Neural cell (in vitro differentiated cells): ENCODE results near the gene GOT1.

ENCODE experiments used
- EP300 ChIP-seq: fragments of 450-650 bp; conservative IDR thresholded peaks from 2 replicates; pipeline ENCODE4 v1.6.1; 2014; ENCODE audit warnings: antibody characterized with exemption, mild to moderate bottlenecking, moderate library complexity; ENCODE audit not compliant: poor library complexity, severe bottlenecking
- EZH2 ChIP-seq: fragments of 200-600, 300-800 bp; shearing (Covaris generic), sonication (generic); IDR thresholded peaks from 2 replicates; pipeline ENCODE4 v1.6.1; 2014; ENCODE audit warnings: antibody characterized with exemption, low read length, borderline replicate concordance, mild to moderate bottlenecking; ENCODE audit not compliant: insufficient read depth, poor library complexity, severe bottlenecking
- POLR2AphosphoS5 ChIP-seq: IDR thresholded peaks from 2 replicates; pipeline ENCODE4 v1.6.1; 2012
- RAD21 ChIP-seq: fragments of 450-650 bp; conservative IDR thresholded peaks from 2 replicates; pipeline ENCODE4 v1.6.1; 2014; ENCODE audit warnings: antibody characterized with exemption, mild to moderate bottlenecking, moderate library complexity
- SMC3 ChIP-seq: fragments of 450-650 bp; conservative IDR thresholded peaks from 2 replicates; pipeline ENCODE4 v1.6.1; 2014; ENCODE audit warnings: antibody characterized with exemption, mild to moderate bottlenecking, moderate library complexity; ENCODE audit not compliant: poor library complexity
- TF ChIP-seq, protein P1 (sequence below): fragments of 450-650 bp; IDR thresholded peaks from 2 replicates; pipeline ENCODE4 v1.5.1; 2014; ENCODE audit warnings: antibody characterized with exemption, mild to moderate bottlenecking, moderate library complexity; ENCODE audit not compliant: poor library complexity, severe bottlenecking

DNA sequence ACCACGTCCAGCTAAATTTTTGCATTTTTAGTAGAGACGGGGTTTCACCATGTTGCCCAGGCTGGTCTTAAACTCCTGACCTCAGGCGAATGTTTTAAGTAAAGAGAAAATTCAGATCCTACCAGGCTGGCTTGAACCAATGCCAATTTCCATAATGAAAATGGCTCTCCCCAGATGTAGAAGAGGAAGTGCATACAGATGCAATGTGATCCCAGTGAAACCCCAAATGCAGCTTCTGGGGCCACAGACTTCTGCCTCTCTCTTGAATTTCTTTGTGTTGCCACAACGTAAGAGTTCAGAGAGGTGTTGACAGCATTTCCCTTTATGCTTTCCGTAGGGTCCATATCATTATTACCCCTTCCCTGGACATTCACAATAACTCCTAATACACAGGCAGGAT, 29.6 kb upstream of the GOT1 start:
- TF ChIP-seq, protein P1, sequence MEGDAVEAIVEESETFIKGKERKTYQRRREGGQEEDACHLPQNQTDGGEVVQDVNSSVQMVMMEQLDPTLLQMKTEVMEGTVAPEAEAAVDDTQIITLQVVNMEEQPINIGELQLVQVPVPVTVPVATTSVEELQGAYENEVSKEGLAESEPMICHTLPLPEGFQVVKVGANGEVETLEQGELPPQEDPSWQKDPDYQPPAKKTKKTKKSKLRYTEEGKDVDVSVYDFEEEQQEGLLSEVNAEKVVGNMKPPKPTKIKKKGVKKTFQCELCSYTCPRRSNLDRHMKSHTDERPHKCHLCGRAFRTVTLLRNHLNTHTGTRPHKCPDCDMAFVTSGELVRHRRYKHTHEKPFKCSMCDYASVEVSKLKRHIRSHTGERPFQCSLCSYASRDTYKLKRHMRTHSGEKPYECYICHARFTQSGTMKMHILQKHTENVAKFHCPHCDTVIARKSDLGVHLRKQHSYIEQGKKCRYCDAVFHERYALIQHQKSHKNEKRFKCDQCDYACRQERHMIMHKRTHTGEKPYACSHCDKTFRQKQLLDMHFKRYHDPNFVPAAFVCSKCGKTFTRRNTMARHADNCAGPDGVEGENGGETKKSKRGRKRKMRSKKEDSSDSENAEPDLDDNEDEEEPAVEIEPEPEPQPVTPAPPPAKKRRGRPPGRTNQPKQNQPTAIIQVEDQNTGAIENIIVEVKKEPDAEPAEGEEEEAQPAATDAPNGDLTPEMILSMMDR: no peak
- TF ChIP-seq SMC3: no peak
- TF ChIP-seq POLR2AphosphoS5: no peak
- no peak for TF ChIP-seq RAD21
- no peak for TF ChIP-seq EZH2
- TF ChIP-seq EP300: no peak
